Epithelial cell of prostate (primary cell): Measurements from ENCODE around the gene ACTL9.

Source experiments
- DNase-seq: peaks from one replicate; pipeline ENCODE4 v3.0.0-alpha.2; 2011; ENCODE audit warnings: low read depth, low spot score
- H3K27ac ChIP-seq: fragments of 450-650 bp; 2 replicates; pipeline ENCODE4 v1.5.1; 2017; ENCODE audit warnings: mild to moderate bottlenecking

Gene ACTL9

DNA sequence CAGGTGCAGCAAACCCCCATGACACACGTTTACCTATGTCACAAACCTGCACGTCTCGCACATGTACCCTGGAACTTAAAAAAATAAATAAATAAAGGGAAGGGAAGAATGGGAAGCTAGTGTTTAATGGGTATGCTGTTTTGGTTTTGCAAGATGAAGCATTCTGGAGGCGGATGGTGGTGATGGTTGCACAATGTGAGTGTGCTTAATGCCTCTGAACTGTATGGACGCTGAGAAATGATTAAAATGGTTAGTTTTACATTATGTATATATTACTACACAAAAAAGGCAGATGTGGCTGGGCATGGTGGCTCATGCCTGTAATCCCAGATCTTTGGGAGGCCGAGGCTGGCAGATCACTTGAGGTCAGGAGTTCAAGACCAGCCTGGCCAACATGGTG, 50.4 kb downstream of the ACTL9 start:
- DNase-seq: no peak
- no peak overlapping the region for H3K27ac ChIP-seq
